ENCODE measurements around the gene COL4A5.
"Not testable (repeated sequence)": the region's sequence is repeated elsewhere in the genome, so short reads cannot be mapped to it uniquely, and the experiment has no call there.

COL4A5 gene

DNA sequence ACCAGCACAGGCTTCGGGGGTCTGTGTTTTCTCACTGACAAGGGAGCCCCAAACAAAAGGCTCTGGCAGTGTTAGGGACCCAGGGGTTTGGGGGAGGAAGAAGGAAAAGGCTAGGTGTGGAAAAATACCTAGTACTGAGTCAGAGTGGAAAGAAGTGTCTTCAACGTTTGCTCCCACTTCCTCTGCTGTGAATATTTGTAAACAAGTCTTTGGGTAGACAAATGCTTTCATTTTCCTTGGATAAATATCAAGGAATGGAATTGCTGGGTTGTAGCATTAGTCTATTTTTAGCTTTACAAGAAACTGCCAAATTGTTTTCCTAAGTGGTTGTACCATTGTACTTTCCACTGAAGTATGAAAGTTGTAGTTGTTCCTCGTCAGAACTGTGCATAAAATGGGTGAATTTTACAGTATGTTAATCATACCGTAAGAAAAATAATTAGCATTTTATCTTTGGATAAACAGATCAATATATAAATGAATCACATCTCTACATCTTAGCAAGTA is 17.4 kb downstream of the COL4A5 start:
- no peak for DNase-seq

GRCh38 chrX:108464604-108465003 is 25.0 kb downstream of the COL4A5 start:
- DNase-seq = no peak

DNA sequence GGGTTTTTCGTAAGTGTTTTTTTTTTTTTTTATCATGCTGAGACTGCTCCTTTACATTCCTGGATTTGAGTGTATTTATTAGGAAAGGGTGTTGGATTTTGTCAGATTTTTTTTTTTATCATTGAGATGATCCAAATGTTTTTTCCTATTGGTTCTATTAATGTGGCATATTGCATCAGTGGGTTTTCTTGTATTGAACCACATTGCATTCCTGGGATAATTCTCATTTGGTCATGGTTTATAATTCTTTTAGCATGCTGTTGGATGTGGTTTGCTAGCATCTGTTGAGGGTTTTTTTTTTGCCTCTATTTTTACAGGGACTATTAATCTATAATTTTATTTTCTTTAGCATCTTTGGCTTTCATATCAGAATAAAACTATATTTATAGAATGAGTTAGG is 28.8 kb downstream of the COL4A5 start:
- no peak for DNase-seq

DNA sequence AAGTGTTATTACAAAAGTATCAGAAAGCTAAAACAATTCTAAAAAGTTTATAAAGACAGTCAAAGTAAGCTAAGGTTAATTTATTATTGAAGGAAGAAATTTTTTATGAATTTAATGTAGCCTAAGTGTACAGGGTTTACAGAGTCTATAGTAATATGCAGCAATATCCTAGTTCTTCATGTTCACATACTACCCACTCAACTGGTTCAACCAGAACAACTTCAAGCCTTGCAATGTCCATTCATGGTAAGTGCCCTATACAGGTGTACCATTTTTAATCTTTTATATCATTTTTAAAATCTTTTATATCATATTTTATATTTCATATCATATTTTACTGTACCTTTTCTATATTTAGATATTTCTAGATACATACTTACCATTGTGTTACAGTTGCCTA is 34.3 kb downstream of the COL4A5 start:
- no peak for DNase-seq

DNA sequence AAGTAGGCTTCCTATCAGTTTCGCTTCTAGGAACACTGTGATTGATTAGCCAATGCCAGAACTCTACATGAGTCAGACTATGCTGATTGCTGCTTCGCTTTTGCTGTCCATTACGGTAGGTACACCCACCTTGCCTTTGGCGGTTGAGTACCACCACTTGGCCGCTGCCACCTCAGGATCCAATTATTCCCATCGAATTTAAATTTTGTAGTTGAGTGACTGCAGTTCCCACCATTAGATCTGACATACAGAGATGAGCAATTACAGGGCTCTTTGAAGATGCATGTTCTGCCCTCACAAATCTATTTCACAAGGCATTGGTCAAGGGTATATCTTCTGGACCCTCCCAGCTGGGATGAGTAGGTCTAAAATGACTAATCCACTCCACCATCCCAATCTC is 41.9 kb downstream of the COL4A5 start:
- DNase-seq = not testable (repeated sequence)

GRCh38 chrX:108484251-108484650 is 44.6 kb downstream of the COL4A5 start:
- DNase-seq = no peak

- DNase-seq = no peak
Measured at GRCh38 chrX:108485960-108486359, 46.3 kb downstream of the COL4A5 start.

DNA sequence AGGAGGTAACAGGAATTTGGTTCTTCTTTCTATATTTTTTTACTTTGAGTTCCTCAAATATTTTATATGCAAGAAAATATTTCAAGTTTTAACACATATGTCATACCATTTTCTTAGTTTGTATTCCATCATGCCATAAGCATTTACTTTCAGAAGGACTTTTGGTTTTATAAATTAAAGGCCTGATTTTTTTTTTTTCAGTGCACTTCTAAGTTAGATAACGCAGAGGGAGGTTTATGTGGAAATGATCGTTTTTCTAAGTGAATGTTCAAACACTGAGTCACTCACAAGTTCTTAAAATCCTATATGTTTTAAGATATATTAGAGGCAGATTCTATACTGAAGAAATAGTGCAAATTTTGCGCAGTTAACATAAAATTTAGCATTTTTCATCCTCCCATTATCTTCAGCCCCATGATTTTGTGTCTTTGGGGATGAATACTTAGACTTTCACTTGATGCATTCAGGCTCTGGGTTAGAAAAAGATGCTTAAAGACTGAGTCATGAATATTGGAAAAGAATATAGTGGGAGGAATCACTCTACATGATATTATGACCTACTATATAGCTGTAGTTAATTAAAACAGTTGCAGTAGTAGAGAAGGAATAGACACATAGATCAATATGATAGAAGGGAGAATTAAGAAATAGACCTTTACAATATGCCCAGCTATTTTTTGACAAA is 54.9 kb downstream of the COL4A5 start:
- DNase-seq = no peak

GRCh38 chrX:108511721-108512120 is 72.1 kb downstream of the COL4A5 start:
- DNase-seq = no peak

DNA sequence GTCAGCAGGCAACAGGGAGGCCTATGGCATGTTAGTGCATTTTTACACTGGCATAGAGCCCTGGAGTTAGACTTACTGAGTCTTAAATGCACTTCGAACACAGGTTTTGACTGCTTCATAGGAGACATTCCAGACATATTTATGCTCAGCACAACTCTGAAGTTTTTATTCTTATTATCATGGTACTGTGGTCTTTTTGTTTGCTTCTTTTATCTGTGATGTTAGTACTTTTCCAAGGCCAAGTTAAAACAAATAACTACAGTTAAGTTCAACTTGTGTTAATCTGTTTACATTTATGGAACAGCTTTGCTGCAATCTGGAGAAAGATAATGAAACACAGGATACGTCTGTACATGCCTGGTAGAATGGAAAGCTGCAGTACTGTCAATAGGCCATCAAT is 76.5 kb downstream of the COL4A5 start:
- DNase-seq = no peak

DNA sequence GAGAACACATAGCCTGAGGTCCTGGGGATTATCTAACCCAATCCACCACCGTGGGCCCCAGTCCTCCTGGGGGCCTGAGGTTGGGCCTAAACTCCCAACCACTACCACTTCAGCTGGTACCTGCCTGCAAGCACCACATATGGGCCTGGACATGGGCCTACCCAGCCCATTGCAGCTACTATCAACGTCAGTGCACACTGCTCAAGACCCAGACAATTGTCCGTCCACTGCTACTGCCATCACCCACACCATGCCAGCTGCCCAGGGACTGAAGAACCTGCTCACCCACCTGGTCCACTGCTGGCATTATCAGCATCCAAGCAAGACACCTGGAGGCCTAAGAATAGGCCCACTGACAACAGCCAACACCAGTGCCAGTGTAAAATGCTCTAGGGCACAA is 88.1 kb downstream of the COL4A5 start:
- DNase-seq = no peak

- peak; percentile 0 for DNase-seq
Measured at GRCh38 chrX:108537005-108537404, 97.4 kb downstream of the COL4A5 start.

GRCh38 chrX:108541286-108541685 is 101.6 kb downstream of the COL4A5 start:
- no peak for DNase-seq

GRCh38 chrX:108557580-108557979 is 117.9 kb downstream of the COL4A5 start:
- DNase-seq = no peak

- DNase-seq = no peak
Measured at GRCh38 chrX:108558217-108558616, 118.6 kb downstream of the COL4A5 start.

DNA sequence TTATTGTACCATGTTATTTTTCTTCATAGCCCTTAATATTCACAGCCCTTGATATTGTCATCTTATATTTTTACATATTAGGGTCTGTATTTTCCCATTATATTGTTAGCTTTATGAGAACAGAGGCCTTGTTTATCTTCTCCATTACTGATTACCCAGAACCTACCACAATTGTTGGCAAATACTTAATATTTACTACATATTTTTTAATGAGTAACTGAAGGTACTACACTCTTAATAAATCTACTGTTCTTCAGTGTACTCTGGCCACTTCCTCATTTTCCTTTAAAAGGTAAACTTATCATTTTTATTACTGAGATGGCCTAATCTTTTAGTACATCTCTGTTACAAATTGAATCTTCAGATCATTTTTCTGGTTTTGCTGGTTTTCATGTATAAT is 133.5 kb downstream of the COL4A5 start:
- no peak for DNase-seq

DNA sequence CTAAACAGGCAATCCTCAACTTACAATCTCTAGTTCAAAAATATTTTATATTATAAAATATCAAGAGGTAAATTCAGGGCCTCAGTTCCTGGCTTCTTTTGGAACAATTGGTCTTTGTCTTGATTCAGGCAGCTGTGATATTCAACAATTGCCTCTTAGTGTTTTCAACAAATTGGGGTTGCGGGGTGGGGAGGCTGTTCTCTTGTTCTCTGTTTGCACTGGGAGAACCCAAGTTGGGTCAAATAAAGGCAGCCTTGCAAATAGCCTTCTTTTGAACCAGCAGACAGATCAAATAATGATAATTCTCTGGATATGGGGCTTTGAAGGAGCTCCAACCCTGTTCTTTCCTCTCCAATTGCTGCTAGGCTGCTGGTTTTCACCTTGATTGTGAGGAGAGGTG is 142.5 kb downstream of the COL4A5 start:
- DNase-seq = no peak

DNA sequence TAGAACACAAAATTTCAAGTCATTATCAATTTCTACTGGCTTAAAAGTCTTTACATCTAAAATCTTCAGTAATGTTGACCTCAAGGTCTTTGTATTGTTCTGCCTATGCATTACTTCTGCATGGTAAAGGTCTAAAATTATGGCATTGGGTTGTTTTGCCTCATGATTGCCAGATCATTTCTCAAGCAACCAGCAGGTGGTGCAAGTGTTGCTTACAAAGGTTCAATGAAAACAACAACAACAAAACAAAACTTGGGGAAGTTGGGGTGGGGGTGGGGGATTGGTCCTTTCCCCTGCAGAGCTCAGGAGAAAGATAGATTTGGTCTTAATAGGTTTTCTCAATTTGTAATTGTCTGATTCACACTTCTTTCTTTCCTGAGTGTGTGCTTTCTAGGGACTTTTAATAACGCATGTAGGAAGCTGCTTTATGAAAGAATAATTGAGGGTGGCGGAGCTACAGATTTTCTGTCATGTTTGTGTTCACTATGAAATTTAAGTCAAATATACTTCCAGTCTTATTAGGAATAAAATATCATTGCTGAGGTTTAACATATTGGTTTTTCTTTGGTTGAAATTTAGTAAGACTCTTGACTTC is 145.1 kb downstream of the COL4A5 start:
- no peak for DNase-seq

DNA sequence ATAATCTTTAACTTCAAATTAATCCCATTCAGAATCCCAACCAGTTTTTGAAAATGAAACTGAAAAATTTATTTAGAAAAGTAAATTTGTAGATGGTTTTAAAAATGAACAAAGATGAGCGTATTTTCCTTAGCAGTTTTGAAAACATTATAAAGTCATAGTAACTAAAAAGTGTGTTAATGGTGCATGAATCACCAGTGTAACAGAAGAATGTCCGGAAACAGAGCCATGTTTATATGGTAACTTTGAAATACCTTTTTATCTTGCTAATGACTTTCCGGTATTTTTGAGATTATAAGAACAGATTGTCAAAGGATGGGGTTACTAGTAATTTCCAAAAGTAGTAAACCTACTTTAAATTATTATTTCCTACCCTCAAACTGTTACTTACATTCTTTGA is 150.9 kb downstream of the COL4A5 start:
- no peak for DNase-seq

DNA sequence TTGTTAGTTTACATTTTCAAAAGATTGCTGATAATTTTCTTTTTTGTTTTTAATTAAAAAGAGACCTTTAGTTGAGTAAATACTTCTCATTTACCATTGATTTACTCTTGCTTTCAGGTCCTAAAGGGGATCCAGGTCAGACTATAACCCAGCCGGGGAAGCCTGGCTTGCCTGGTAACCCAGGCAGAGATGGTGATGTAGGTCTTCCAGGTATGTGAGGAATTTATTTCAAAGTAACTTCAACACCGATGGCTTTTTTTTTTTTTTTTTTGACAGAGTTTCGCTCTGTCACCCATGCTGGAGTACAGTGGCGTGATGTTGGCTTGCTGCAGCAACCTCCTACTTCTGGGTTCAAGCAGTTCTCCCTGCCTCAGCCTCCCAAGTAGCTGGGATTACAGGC is 161.6 kb downstream of the COL4A5 start:
- DNase-seq = no peak

- no peak for DNase-seq
Measured at GRCh38 chrX:108610141-108610540, 170.5 kb downstream of the COL4A5 start.

DNA sequence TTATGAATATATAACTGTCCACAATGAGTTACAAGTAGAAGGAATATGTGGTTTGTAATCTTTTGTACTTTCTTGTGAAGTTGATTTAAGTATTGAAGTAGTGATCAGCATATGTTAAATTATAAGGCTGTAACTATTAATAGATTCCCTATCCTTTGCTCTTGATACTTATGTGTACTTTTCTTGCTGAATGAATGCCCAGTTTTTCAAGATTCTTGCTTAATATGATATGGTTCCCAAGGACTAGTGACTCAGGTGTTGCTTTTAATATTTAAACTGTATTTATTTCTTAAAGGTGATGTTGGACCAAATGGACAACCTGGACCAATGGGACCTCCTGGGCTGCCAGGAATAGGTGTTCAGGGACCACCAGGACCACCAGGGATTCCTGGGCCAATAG is 175.0 kb downstream of the COL4A5 start:
- DNase-seq = no peak

- no peak for DNase-seq
Measured at GRCh38 chrX:108640817-108641216, 201.2 kb downstream of the COL4A5 start.

DNA sequence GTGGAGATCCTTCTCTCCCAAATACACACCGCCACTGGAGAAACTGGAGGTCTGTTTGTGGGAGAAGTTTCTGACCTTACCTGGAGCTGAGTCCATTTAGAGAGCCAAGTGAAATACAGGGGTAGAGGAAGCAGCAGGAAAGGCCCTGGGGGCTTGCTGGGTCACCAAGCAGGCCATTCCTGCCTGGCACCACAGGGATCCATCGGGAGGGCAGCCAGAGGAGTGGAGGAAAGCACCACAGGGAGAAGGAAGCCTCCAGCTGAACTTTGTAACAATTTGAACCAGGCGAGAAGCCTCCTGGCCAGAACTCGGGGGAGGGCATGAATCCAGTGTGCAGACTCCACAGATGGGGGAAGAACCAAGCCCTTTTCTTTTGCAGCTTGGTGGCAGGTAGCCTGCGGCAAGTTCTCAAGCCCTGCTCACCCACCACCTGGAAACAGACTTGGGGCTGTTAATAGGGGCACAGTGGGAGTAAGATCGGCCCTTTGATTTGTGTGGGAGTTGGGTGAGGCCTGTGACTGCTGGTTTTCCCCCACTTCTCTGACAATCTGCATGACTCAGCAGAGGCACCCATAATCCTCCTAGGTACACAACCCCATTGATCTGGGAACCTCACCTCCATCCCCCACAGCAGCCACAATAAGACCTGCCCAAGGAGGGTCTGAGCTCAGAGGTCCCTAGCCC is 202.1 kb downstream of the COL4A5 start:
- no peak for DNase-seq

Measured in KG1 (cell line).